NCI-H2196 treated with DMSO at 0.1 percent for 48 hours (cell line): Measurements from ENCODE around the gene SPINK4.

Source experiments
- DNase-seq: peaks from one replicate; lab custom pipeline; 2025; ENCODE audit not compliant: unreplicated experiment; lab: John Stamatoyannopoulos, UW

The SPINK4 gene

GRCh38 chr9:33290247-33291030, 50.5 kb downstream of the SPINK4 start, which contains the start of gene NFX1:
Gene NFX1, plus strand, starts transcription at chr9:33290516. Its CDS starts 57 bp downstream, at chr9:33290573.
- peak; percentile 89 for DNase-seq

GRCh38 chr9:33291031-33291397, 51.0 kb downstream of the SPINK4 start:
- DNase-seq: peak; percentile 15

GRCh38 chr9:33291901-33292300, 51.9 kb downstream of the SPINK4 start:
- DNase-seq: no peak

- no peak for DNase-seq
These were observed 53.8 kb downstream of the SPINK4 start for GRCh38 chr9:33293782-33294181.

GRCh38 chr9:33294670-33295432, 54.9 kb downstream of the SPINK4 start:
- no peak for DNase-seq

GRCh38 chr9:33295571-33295970, 55.6 kb downstream of the SPINK4 start:
- DNase-seq: no peak

GRCh38 chr9:33297432-33297831, 57.5 kb downstream of the SPINK4 start:
- DNase-seq: no peak
